Measurements from ENCODE around the gene FUBP3. TPM values are rescaled to one million over a fixed set of nuclear protein-coding genes. Genes with fewer than 3 reads are reported as not detected.
A peak's percentile ranks its signal among the peaks of the same experiment; 100 is the strongest.
"Not testable (repeated sequence)": the region's sequence is repeated elsewhere in the genome, so short reads cannot be mapped to it uniquely, and the experiment has no call there.

FUBP3 gene
- polyA plus RNA-seq, 1 donor from 2014 or later: 29.3 TPM

DNA sequence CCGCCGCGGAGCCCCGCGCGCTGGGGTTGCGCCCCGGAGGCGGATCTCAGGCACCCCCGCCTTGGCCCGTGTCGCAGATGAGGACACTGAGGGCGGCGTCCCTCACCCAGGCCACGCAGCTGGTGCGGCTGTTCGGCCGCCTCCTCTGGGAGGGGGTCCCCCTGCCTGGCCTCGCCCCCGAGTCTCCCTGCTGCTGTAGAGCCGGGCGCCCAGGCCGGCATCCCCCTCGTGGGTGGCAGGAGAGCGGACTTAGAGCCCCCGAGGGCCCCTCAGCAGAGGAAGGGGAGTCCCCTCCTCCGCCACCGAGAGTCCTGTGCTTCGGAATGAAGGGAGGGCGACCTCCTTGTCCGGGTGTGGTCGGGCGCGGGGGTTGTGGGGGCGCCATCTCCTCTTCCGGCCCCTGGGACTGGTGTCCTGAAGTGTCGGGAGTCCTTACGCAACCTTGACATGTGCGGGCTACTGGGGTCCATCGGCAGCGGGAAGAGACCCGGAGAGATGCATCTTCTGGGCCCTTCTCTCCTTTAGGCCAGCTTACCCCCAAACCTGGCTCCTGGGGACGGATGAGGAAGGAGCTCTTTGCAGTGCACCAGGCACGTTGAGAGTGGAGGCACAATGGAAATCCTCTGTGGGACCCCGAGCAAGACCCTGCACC is 102.5 kb downstream of the FUBP3 start:
- peaks cover 2 to 5% (median 2%) of the 10 kb centered on the region in 3 donors for H3K4me1 Mint-ChIP-seq
- peaks cover 0 to 3% (median 2%) of the 10 kb centered on the region in 3 donors for H3K9me3 Mint-ChIP-seq
- H3K27me3 Mint-ChIP-seq: peaks cover 10% of the 10 kb centered on the region
- no peaks in the 10 kb centered on the region for H3K36me3 Mint-ChIP-seq
- peak overlapping the region; percentile 31 to 92 (median 49) for H3K27ac Mint-ChIP-seq
- H3K4me3 Mint-ChIP-seq: peak overlapping the region; percentile 89 to 99 (median 95)

DNA sequence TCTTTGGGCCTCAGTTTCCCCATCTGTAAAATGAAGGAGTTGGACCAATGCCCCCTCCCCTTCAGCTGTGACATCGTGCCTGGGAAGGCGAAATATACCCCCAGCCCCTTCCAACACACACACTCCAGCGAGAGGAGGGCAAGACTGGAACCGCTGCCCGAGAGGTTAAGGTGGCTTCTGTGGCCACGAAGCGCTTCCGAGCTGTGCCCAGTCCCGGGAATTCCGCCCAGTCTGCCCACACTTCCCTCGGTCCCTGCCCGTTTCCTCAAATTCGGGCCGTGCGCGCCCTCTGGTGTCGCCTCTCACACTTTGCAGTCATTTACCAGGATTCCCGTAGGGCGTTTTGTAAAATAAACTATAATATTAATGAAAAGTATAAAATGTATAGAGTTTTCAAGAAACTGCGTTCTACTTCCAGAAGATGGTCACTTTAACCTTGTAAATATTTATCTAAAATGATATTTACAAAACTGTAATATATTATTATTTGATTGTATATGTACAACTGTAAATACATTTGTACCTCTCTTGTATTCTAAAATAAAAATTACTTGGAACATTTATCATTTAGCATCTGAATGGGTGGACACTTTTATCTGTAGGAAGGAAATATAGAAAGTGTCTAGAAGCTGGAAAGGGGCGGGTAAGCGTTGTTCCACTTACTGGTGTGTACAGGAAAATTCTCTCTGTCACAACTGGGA is 103.2 kb downstream of the FUBP3 start:
- H3K27me3 Mint-ChIP-seq: peaks cover 12% of the 10 kb centered on the region
- H3K4me1 Mint-ChIP-seq: peaks cover 2 to 5% (median 2%) of the 10 kb centered on the region in 3 donors
- peak overlapping the region; percentile 89 to 99 (median 95) for H3K4me3 Mint-ChIP-seq
- H3K9me3 Mint-ChIP-seq: peaks cover 0 to 3% (median 2%) of the 10 kb centered on the region in 3 donors
- H3K27ac Mint-ChIP-seq: peak overlapping the region in 2 of 3 donors; percentile 49 to 92
- peaks cover 2% of the 10 kb centered on the region for H3K36me3 Mint-ChIP-seq

DNA sequence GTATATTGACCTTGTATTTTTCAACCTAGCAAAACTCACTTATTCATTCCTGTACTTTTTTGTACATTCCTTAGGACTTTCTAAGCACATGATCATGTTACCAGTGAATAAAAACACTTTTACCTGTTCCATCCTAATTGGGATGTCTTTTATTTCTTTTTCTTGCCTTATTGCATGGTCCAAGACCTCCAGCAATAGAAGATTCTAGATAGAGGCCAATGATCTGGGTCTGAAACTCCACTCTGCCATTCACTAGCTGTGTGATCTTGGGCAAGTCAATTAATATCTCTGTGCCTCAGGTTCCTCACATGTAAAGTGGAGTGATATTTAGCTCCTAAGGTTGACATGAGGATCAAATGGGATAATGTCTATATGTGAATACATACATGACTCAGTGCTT is 105.7 kb downstream of the FUBP3 start:
- H3K4me3 Mint-ChIP-seq: peak overlapping the region in 1 of 4 donors; percentile 4
- peaks cover 2% of the 10 kb centered on the region for H3K36me3 Mint-ChIP-seq
- no peak overlapping the region for H3K27ac Mint-ChIP-seq
- H3K9me3 Mint-ChIP-seq: peaks cover 0 to 3% (median 2%) of the 10 kb centered on the region in 3 donors
- peaks cover 9% of the 10 kb centered on the region for H3K27me3 Mint-ChIP-seq
- peaks cover 2 to 5% (median 4%) of the 10 kb centered on the region in 3 donors for H3K4me1 Mint-ChIP-seq

DNA sequence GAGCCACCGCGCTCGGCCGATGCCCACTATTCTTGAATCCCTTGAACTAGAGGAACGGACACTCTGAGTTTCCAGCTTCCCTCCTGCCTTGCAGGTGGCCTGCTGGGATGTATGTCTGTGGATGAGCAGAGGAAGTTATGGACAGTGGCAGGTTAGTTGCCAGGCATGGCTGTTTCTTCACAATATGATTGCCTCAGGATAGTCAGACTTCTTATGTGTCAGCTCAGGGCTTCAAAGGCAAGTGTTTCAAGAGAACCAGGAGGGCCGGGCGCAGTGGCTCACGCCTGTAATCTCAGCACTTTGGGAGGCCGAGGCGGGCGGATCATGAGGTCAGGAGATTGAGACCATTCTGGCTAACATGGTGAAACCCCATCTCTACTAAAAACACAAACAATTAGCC is 106.6 kb downstream of the FUBP3 start:
- not testable (repeated sequence) for H3K9me3 Mint-ChIP-seq, H3K4me1 Mint-ChIP-seq, H3K4me3 Mint-ChIP-seq, H3K27me3 Mint-ChIP-seq, H3K36me3 Mint-ChIP-seq
- H3K27ac Mint-ChIP-seq: peak overlapping the region in 1 of 3 donors; percentile 67

DNA sequence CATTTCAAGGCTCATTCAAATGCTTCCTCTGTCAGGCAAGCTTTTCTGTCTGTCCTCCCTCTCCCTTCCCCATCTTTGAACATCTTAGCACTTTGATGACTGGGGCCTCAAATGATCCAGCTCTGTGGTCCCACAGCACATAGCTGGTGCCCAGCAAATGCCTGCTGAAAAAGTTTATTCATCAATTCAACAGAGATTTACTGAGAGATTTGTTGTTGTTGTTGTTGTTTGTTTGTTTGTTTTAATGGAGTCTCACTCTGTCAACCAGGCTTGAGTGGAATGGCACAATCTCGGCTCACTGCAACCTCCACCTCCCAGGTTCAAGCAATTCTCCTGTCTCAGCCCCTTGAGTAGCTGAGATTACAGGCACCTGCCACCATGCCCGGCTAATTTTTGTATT is 108.2 kb downstream of the FUBP3 start:
- Mint-ChIP-seq H3K27ac (no peak overlapping the region), H3K4me1 (peaks cover 0 to 6% (median 1%) of the 10 kb centered on the region in 3 donors), H3K27me3 (peaks cover 6% of the 10 kb centered on the region), H3K4me3 (no peak overlapping the region), H3K9me3 (peaks cover 0 to 4% (median 3%) of the 10 kb centered on the region in 3 donors), H3K36me3 (peaks cover 2% of the 10 kb centered on the region)

Other genes with a start within 250 kb of the FUBP3 start
- not detected for gene ASS1, start 134.6 kb upstream of the FUBP3 start, polyA plus RNA-seq
- gene PRDM12, start 85.0 kb downstream of the FUBP3 start, polyA plus RNA-seq: not detected
- 23.2 TPM for gene EXOSC2, start 114.2 kb downstream of the FUBP3 start, polyA plus RNA-seq